GM19397 (cell line): ENCODE results near the gene PPP2R5A.

Experiments
- ATAC-seq: cut with Tn5 transposase; IDR thresholded peaks from one replicate; pipeline ENCODE4 v1.9.1; 2021; ENCODE audit warnings: mild to moderate bottlenecking, moderate library complexity; ENCODE audit not compliant: unreplicated experiment

PPP2R5A gene

DNA sequence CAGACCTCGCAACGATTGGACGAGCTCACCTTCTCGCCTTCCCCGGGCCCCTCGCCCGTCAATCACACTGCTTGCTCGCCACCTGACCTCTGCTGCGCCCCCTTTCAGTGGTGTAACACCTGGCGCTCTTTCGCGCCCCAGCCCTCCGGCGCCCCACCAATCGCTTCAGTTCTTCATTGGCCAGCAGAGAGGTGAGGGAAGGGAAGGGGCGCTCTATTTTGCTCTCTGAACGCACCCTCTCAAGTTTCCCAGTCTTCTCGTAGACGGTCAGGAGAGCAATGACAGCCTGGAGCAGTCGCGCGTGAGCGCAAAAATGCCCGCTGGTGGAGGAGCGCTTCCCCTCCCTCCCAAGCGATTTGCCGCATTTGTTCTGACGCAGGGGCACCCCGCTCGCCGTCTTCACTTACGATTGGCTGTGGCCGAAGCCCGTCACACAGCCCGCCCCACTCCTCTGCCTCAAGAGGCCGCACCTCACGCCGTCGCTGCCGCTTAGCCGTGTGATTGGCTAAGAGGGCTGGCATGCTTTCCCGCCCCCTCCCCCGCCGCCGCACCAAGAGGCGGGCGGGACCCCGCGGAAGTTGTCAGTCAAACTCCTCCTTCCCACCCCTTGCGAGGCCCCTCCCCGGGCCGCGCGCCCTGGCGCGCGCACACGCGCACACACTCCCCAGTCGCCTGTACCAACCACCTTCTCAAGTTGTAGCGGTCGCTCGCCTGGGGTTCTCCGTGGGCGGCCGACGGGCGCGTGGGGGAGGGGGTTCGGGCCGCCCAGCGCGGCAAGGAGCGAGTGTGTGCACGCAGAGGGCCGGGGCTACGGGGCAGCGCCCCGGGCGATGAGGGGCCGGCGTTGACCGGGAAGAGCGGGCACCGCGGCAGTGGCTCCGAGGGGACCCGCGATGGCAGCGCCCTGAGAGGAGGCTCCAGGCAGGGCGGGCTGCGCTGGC lies at the start of gene PPP2R5A:
TSS of gene PPP2R5A (plus strand) at position 667 of the 941 bp plus-strand sequence. CDS start 701 bp downstream, outside the sequence.
- ATAC-seq: peak; percentile 92

DNA sequence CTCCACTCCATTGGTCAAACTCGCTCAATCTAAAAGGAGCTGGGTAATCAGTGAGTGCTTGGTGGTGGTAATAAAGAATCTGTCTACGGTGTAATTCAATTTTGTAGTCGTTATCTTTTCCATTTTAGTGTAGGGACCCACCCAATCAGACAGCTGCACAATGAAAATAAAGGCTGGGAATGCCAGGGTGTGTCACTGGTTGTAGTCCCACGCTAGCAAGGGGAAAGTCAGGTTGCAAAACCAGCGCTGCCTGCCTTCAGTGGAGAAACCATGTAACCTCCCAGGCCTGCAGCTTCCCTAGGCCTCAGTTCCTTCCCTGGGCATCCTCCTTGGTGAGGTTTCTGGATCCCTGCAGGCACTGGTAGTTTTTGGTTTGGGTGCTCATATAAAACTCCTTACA lies 49.4 kb upstream of the PPP2R5A start:
- no peak for ATAC-seq

DNA sequence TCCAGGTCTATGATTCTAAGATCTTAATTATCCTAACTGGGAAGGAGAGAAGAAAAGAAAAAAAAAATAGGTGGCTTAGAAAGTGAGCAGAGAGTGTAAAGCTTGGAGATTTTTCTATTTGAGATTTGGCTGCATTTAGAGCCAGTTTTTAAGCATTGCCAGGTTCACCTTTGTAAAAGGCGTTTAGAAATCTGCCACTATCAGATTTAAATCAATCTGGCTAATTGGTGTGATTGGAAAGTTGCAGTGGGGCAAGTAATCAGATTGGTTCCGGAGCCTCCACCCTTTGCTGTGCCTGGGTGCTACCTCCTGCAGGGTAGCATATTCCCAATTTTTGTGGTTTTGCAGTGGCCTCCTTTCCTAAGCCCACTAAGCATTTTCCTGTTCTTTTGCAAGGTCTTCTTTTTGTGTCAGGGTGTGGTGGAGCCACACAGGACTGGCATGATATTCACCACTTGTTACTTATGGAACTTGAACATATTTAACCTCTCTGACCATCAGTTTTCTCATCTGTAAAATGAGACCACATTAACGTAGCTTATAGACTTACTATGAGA lies 48.5 kb upstream of the PPP2R5A start:
- ATAC-seq: no peak

DNA sequence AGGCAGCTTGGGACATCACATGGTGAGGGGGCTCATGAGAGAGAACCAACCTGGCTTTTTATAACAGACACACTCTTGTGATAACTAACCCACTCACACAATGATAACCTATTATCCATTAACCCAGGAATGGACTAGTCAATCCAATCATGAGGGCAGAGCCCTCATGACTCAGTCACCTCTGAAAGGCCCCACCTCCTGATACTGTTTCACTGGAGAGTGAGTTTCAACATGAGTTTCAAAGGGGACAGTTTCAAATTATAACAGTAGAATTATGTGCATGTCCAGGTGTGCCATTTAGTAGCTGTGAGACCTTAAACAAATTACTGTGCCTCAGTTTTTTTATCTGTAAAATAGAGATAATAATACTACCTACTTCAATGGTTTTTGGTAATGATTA lies 47.6 kb upstream of the PPP2R5A start:
- ATAC-seq: peak; percentile 84

DNA sequence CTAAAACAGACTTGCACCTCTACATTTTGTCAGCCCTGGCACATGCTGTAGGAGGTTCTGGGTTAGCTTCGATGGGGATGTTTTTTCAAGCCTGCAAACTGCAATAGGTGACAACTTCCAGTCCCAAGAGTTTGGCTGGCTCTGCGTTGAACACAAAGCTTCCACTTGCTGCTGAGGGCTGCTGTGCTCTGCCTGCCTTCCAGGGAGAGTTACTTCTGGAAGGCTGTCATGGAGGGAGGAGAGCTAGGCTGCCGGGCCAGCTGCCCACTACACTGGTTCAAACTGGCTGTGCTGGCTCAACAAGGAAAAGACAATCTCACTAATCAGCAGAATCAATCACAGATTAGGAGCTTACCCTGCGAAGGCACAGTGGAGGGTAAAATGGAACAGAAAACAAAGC lies 46.7 kb upstream of the PPP2R5A start:
- no peak for ATAC-seq

DNA sequence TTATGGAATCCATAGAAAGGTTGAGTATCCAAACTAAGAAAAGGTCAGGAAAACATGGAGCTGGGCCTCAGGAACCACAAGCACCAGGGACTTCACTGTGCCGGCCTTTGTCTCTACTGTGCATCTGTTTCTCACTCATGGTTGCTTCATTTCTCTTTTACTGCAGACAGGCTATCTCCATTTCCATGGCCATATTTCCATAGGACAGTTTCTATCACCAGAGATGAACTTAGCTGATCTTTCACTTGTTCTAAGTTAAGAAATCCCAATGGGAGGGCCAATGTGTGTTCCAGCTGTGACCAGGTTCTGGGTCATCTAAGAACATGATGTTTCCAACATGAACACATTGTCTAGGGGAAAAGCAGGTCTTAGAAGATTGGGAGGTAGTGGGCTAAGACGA lies 43.7 kb upstream of the PPP2R5A start:
- no peak for ATAC-seq

DNA sequence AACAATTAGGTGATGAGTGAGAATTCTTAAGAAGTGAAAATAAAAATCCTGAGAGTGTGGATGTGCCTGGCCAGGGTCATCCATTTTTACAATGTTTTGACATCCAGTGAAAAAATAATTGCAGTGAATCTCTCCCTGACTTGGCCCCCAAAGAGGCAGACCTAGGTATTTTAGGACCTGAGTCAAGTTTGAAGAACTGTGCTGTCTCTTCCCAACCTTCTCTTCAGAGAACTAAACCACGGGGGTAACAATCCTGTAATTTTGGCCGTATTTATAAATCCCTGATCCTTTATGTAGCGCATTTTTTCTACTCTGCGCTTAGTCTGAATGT lies 43.3 kb upstream of the PPP2R5A start:
- ATAC-seq: no peak

DNA sequence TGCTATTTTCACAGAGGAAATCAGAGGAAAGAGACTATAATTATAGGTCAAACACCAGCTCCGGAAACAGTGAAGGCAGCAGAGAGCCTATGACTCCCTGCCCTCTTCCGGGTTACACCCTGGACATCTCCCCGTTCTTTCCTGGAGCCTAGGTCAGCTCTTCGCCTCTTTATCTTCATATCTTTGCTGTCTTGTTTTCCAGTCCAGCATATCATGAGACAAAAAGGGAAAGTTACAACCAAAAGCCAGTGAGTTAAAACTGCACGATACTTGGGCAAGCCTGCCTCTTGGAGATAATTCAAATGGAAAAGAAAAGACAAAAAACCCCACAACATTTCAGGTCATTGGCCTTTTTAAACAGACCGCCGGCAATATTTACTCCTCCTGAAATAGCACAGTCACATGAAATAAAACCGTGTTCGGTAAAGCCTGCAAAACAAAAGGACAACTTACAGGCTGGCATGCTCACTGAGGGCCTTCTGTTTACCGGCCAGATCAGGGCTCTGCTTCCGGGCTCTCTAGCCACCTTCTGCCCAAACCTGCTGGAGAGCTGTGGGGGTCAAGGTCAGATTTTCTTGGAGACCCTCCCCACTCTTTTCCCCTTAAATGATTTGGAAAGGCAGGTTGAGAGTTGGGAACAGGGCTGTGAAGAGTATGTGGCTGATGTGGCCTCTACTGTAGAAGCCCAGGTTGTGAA lies 42.8 kb upstream of the PPP2R5A start:
- no peak for ATAC-seq

DNA sequence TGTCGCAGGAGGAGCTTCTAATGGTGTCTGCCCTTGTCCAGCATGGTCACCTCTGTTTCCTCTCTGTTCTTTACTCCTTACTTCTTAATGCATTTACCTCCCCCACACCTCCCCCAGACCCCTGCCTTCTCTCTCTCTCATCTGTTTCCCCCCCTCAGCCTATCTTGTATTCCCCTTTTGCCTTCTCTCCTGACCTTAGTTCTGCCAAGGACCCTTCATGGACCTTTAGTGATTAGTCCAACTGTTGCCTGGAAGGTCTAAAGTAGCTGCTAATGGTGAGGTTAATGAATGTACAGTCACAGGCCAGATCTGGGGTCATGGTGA lies 42.3 kb upstream of the PPP2R5A start:
- no peak for ATAC-seq

DNA sequence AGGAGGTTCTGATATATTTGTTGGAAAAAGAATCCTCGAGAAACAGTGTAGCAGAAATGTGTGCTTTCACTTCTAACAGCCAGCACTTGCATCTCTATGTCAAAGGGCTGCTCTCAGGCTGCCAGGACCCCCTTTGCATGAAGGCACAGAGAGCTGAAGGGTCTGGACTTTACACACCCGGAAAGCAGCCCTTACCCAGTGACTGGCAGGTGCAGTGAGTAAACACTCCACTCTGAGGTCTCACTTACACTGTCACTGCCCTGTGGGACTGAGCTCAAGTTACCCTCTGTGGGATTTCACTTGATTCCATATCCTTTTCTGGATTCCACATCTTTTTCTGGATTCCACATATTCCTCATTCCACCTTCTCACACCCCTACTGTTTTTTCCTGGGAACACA lies 40.8 kb upstream of the PPP2R5A start:
- no peak for ATAC-seq

DNA sequence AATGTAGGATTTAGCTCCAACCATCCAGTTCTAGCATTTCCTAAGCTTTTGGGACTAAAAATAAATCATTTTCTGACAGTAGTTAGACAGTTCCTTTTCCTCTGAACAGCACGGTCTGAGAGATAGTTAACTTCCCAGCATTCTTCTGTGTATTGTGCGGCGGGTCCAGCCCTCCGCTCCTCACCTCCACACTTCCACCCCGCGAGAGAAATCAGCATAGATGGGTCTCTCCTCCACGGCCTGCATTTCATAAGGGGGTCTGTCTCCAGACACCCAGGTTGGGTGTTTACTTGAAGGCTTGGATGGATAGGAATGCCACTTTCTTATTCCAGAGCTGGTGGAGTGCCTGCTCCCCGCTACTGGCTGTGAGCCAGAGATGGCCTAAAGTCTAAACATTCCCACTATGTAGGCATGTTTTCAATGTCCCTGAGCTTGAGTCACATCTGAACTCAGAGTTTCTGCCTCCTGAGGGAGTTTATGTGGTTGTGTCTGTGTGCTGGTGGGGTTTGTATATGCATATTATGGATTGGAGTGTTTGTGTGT lies 38.0 kb upstream of the PPP2R5A start:
- no peak for ATAC-seq

DNA sequence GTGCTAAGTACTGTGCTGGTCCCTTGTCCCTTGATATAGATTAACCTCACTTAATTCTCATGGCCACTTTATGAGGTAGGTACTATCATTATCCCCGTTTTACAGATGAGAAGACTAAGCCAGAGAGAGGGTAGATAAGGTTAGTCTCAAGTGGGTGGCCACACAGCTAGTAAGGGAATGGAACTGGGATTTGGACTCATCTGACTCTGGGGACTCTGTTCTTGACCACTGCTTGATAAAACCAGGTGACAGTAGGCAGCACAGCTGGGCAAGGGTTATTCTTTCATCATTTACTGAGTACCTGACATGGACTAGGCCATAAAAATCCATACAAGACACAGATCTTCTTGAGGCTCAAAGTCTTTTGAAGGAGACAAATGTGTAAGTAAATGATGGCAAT lies 37.2 kb upstream of the PPP2R5A start:
- ATAC-seq: no peak

DNA sequence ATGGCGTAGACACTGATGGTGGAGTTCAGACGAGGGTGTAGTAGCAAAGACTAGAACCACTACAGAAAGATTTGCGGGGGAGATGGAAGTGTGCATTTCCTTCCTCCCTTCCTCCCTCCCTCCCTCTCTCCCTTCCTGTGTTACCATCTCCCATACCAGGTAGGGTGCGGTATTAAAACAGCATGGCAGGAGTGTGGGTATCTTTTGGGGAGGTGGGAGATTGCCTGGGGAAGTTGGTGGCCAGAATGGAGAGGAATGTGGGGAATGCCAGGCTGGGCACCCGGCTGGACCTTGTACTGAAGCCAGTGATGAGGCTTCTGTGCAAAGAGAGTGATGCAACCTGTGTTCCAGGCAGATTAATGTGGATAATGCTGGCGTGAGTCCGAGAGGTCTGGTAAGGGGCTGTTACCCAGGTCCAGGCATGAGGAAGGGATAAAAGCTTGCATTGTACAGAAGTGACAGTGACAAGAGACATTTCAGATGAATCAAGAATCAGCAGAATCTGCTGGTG lies 30.3 kb upstream of the PPP2R5A start:
- no peak for ATAC-seq

DNA sequence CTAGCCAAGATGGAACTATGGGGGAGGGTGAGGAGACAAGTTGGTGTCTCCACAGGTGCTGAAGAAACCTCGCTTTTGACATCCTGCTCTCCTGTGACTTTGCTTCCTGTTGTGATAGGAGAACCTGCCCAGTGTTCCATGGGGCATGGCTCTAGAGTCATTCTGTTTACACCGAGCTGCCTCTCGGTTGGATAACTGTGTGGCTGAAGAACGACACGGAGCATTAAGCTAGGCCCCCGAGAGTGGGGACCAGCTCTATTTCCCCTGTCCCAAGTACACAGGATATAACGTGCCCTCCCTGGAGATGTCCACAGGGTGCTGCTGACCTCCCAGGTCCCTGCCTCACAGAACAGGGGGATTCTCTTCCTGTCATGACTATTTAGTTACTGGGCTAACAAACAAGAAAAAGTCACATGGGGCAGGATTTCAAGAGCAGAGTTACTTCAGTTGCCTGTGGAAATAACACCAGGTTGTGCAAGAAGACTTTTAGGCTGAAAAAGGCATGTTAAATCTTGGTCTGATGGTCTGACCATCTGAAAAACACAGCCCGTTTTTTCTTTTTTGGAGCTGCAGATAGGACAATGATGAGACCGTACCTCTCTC lies 29.4 kb upstream of the PPP2R5A start:
- ATAC-seq: no peak

DNA sequence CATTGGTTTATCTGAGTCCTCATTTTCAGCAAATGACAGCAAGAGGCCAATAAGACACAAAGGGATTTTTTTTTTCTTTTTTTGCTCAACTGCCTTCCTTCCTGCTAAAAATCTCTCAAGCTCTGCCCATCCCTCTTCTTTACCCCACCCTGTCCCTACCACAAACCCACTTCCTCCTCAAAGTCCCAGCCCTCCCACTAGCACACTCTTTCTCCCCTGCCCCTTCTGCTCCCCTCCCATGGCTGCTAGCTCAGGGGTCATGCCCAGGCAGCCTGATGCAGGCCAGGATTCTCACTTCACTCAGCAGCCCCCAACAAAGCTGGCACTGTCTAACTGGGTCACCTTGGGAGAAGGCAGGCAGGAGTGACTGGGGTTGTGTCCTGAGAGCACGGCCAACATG lies 28.8 kb upstream of the PPP2R5A start:
- no peak for ATAC-seq

DNA sequence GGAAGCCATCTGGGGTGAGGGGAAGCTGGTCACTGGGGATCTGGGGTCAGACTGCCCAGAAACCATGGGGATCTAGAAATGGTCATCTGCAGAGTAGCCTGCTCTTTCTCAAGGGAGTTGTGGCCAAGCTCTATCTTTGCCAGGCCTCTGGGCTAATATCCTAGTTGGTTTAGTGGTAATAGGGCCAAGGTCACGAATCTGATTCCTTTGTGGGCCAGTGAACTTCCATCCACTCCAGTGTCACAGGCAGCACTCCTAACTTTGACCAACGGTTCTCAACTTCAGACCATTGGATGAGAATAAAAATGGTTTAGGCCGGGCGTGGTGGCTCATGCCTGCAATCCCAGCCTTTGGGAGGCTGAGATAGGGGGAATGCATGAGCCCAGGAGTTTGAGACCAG lies 28.1 kb upstream of the PPP2R5A start:
- ATAC-seq: no peak

DNA sequence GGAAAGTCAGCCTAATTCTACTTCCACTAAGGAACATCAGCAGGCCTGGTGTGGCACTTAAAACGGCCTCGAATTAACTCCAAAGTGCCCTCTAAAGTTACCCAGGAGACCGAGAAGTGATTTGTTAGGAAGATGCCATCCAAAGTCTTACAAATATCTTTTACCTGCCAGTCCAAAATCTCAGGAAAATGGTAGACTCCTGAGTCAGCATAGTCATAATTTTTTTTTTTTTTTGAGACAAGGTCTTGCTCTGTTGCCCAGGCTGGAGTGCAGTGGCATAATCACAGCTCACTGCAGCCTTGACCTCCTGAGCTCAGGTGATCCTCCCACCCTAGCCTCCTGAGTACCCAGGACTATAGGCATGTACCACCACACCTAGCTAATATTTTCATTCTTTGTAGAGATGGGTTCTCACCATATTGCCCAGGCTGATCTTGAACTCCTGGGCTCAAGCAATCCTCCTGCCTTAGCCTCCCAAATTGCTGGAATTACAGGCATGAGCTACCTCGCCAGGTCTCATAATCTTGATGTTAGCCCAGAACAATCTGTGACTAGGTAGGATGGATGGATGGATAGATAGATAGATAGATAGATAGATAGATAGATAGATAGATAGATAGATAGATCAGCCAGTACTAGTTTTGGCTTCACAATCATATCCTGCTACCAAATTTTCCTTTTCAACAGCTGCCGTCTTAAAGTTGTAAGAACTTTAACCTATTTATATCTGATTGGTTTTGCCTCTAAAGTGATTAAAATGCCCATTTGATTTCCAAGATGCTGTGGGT lies 25.3 kb upstream of the PPP2R5A start:
- no peak for ATAC-seq

DNA sequence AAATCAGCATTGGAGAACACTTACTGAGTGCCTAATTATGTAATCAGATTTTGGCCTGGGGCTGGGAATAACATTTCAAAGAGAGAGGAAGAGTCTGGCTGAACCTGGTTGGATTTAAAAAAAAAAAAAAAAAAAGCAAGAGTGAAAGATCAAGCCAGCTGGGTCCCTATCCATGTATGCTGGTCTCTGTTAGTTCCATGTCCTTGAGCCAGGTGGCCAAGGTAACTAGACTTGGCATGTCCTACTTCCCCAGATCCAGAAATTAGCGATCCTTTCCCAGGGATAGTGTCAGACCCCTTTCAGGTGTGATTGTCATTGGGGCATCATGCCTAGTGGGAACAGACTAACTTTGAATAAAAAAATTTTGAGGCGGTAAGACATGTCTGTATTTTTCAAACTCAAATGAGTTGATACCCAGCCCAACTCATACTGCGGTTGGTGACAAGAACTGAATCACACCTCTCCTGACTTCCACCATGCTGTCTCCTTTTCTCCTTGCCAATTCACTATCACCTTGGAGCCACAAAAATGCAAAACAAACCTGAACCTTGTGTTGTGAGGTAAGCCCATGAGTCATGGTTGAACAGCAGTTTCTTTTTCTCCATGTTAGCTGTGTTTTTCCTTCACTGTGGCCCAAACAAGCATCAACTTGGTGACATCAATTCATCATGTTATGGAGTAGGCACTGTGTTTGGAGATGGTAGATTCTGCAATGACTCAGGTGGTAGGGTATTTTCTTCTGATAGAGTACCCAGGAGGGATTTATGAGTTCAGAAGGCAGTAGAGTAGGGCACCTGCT lies 24.5 kb upstream of the PPP2R5A start:
- ATAC-seq: no peak

DNA sequence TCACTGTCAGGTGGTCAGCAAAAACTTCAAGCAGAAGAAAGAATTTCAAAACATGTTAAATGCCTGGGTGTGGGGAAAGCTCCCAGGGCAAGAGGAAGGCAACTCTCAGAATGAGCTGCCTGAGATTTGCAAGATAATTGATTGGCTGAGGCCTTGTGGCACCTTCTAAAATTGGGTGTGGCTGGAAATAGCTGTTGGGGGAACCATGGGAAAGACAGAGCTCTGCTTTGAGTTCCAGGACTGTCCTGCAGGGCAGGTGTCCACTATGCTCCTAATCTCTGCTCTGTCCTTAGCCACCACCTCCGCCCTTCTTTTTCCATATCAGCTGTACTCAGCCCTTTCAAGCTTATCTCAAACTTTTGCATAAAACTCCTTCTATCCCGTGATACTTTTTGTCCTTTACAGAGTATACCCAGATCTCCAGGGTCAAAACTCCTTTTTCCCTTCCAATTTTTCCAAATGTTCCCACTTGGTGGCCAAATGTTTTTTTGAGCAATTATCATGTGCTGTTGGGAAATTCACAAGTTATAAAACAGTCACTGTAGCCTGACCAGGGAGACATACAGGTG lies 23.8 kb upstream of the PPP2R5A start:
- ATAC-seq: no peak
